K562 (cell line): ENCODE measurements around the gene CNOT1. TPM values are rescaled to one million over a fixed set of nuclear protein-coding genes. Genes with fewer than 3 reads are reported as not detected.

ENCODE experiments used
- ARHGAP35 ChIP-seq: fragments of 450-650 bp; IDR thresholded peaks from 2 replicates; pipeline ENCODE4 v1.6.1; 2018; ENCODE audit not compliant: partially characterized antibody
- BCL6 ChIP-seq: fragments of 250-450 bp; sonication (Bioruptor Pico); IDR thresholded peaks from 2 replicates; pipeline ENCODE4 v1.4.0; 2020
- CC2D1A ChIP-seq: fragments of 450-650 bp; IDR thresholded peaks from 2 replicates; pipeline ENCODE4 v1.6.1; 2017; ENCODE audit warnings: mild to moderate bottlenecking
- CLOCK ChIP-seq: fragments of 250-450 bp; sonication (Bioruptor Pico); IDR thresholded peaks from 2 replicates; pipeline ENCODE4 v1.4.0; 2020; ENCODE audit warnings: mild to moderate bottlenecking, moderate library complexity, borderline replicate concordance
- CREB1 ChIP-seq, 2 experiments: sonication (generic) in 1 of 2; formaldehyde crosslinking in 1 of 2; IDR thresholded peaks; 2 replicates each; pipeline versions ENCODE4 v1.6.1 to v1.8.0; 2012 to 2022; ENCODE audit warnings: inconsistent platforms in 1 of 2, mild to moderate bottlenecking in 1 of 2, missing genetic modification reagents in 1 of 2, moderate library complexity in 1 of 2
- FOXP1 ChIP-seq: sonication (generic); formaldehyde crosslinking; IDR thresholded peaks from 2 replicates; pipeline ENCODE4 v1.8.0; 2022; ENCODE audit warnings: mild to moderate bottlenecking, missing genetic modification reagents
- HBP1 ChIP-seq: fragments of 450-650 bp; formaldehyde crosslinking; IDR thresholded peaks from 2 replicates; pipeline ENCODE4 v1.4.0; 2022; ENCODE audit warnings: missing genetic modification characterization
- HMG20B ChIP-seq: fragments of 250-450 bp; sonication (Bioruptor Pico); IDR thresholded peaks from 2 replicates; pipeline ENCODE4 v1.5.0; 2021; ENCODE audit warnings: mild to moderate bottlenecking
- MTF1 ChIP-seq: fragments of 250-450 bp; sonication (Bioruptor Pico); IDR thresholded peaks from 2 replicates; pipeline ENCODE4 v1.9.0; 2021; ENCODE audit warnings: moderate library complexity, mild to moderate bottlenecking, inconsistent platforms, borderline replicate concordance
- NFXL1 ChIP-seq: fragments of 450-650 bp; formaldehyde crosslinking; IDR thresholded peaks from 2 replicates; pipeline ENCODE4 v1.4.0; 2021; ENCODE audit warnings: mild to moderate bottlenecking
- NRF1 ChIP-seq, 2 experiments: fragments of 450-650 bp; IDR thresholded peaks in 1 of 2; conservative IDR thresholded peaks in 1 of 2; 2 replicates each; pipeline ENCODE4 v1.6.1; 2014; ENCODE audit warnings: mild to moderate bottlenecking in 2 of 2
- RFX5 ChIP-seq: IDR thresholded peaks from 2 replicates; pipeline ENCODE4 v1.6.1; 2011; ENCODE audit warnings: low read depth, mild to moderate bottlenecking, improper control_type of control experiment, low read length
- SETDB1 ChIP-seq: IDR thresholded peaks from one replicate; pipeline ENCODE4 v1.6.1; 2012; ENCODE audit warnings: low read length, control low read depth, inconsistent platforms
- SMC3 ChIP-seq: conservative IDR thresholded peaks from 2 replicates; pipeline ENCODE4 v1.6.1; 2011; ENCODE audit warnings: low read depth, low read length, improper control_type of control experiment; ENCODE audit not compliant: insufficient read depth
- SUPT5H ChIP-seq: fragments of 450-650 bp; IDR thresholded peaks from 2 replicates; pipeline ENCODE4 v1.6.1; 2016
- ZMIZ1 ChIP-seq, 2 experiments: fragments of 150-350 bp in 1 of 2; IDR thresholded peaks; 2 replicates each; pipeline ENCODE4 v1.6.1; 2012 to 2016; ENCODE audit warnings: low read depth in 2 of 2, low read length in 2 of 2, mild to moderate bottlenecking in 1 of 2, moderate library complexity in 1 of 2
- ZNF134 ChIP-seq: fragments of 250-450 bp; sonication (Bioruptor Pico); conservative IDR thresholded peaks from 2 replicates; pipeline ENCODE4 v1.4.0; 2020
- ZNF740 ChIP-seq, 3 experiments: fragments of 200-800 bp in 1 of 3; sonication (Bioruptor generic) in 1 of 3; sonication (generic) in 1 of 3; formaldehyde crosslinking in 1 of 3; IDR thresholded peaks; 2 replicates each; pipeline versions ENCODE4 v1.6.1 to v1.8.0; 2016 to 2022; ENCODE audit warnings: mild to moderate bottlenecking in 2 of 3, missing compliant biosample characterization in 2 of 3, missing genetic modification characterization in 2 of 3, missing genetic modification reagents in 1 of 3
- polyA plus RNA-seq, 8 experiments: library from polyadenylated mRNA; depleted of rRNA in 4 of 8; stranded (reverse) in 5 of 8; unstranded in 3 of 8; fragments of >200 nt; fragmentation: Nextera tagmentation in 2 of 8; fragmentation: Illumina TruSeq in 1 of 8; extraction: Ambion mirVana in 2 of 8; extraction: Trizol in 1 of 8; gene quantifications; 2 replicates each; pipeline versions ENCODE4 v1.2.1 to v1.2.3, GENCODE V29; 2011 to 2014; ENCODE audit warnings: inconsistent platforms in 1 of 8, missing spikeins in 1 of 8
- total RNA-seq, 7 experiments: library from RNA; depleted of rRNA in 6 of 7; stranded (reverse); fragments of >200 nt in 6 of 7; fragmentation: Illumina TruSeq in 2 of 7; extraction: Trizol in 2 of 7; gene quantifications; 2 replicates each; pipeline versions ENCODE4 v1.2.1 to v1.2.3, GENCODE V29; 2011 to 2021; ENCODE audit warnings: low replicate concordance in 1 of 7

Gene CNOT1
- total and polyA plus RNA-seq, 9 of the 15 experiments (the other 6 are each of a cell fraction or from before 2014, with no cell fraction given), result 110 to 270 (median 220) TPM

GRCh38 chr16:58629733-58630640 lies at the start of gene CNOT1 (continued):
- TF ChIP-seq ZNF740 (CRISPR knock-in tag; IDR thresholded peaks at IDR 0.05) (no peak), ZNF740 (tag; IDR thresholded peaks at IDR 0.05) (no peak), FOXP1 (CRISPR knock-in tag) (no peak), ZMIZ1 (IDR thresholded peaks at IDR 0.05; ENCODE audit: low read depth in 2 of 2, low read length in 2 of 2) (peak in 1 of 2 experiments; percentile 82; a peak in 2 of 4 replicates), RFX5 (peak; percentile 87), SUPT5H (peak; percentile 96), ARHGAP35 (no peak), SMC3 (no peak), SETDB1 (no peak), HMG20B (no peak), HBP1 (CRISPR knock-in tag) (no peak), MTF1 (CRISPR knock-in tag) (no peak), NRF1 (conservative IDR thresholded peaks at IDR 0.05 in 1 of 2, IDR thresholded peaks at IDR 0.05 in 1 of 2) (peak; percentile 98), NFXL1 (0 out of 2 replicates have a peak, but pooled peaks have one; percentile 52), BCL6 (CRISPR knock-in tag) (peak; percentile 81; the same call in 1 of the 2 replicates), CC2D1A (peak; percentile 87), CLOCK (CRISPR knock-in tag) (no peak), ZNF134 (CRISPR knock-in tag) (0 out of 2 replicates have a peak, but pooled peaks have one; percentile 57), CREB1 (IDR thresholded peaks at IDR 0.05) (peak; percentile 98), CREB1 (CRISPR knock-in tag; IDR thresholded peaks at IDR 0.05) (peak; percentile 95)
